Measurements from ENCODE around the gene KCNQ1OT1.

KCNQ1OT1 gene

GRCh38 chr11:2559527-2560311 is 140.1 kb downstream of the KCNQ1OT1 start:
- DNase-seq (ENCODE audit: low read depth in 3 of 3, low spot score in 1 of 3): no peak

DNA sequence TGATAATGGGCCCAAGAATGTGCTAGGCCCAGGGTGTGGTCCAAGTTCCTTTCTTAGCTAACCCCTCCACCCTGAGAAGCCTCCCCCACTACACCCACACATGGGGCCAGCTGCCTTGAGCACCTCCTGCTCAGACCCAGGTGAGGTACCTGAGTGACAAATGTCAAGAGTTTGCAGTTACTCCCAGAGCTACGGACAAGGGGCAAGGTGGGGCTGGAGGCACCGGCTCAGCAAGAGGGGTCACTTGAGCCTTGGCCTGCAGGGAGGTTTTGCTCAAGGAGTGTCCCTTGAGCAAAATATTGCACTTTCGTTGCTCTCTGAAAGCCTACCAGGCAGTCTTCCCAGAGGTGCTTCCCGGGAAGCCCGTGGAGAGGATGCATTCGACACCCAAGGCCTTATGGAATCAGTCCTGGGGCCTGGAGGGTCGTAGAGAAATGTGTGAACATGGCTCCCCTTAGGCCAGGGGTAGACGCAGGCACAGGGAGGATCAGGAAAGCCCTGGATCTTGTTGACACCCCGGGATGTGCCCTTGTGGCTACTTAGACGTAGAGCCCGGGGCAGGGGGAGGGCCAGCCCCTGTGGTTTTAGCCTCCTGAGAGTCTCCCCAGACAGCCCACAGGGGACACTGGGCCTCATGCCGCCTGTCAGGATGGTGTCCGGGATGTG is 140.8 kb downstream of the KCNQ1OT1 start:
- no peak for DNase-seq (ENCODE audit: low read depth in 3 of 3, low spot score in 1 of 3)

DNA sequence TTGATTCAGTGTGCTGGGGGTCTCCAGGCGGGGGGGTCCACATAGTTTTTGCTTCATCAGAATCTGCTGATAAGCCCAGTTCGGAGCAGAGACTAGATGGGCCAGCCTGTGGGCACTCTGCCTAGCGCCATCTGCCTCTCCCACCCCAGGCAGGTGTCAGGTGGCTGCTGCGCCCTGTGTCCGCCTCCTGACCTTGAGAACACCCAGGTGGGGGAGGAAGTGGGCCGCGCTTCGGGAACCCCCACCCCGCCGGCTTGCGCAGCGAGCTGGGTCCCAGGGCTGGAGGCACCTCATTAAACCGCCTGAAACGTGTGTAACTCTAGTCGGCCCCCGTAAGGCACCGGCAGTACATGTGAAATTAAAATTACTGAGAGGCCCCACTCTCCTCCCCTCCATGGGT is 141.4 kb downstream of the KCNQ1OT1 start:
- DNase-seq (ENCODE audit: low read depth in 3 of 3, low spot score in 1 of 3): no peak

All from stimulated activated CD4-positive, alpha-beta T cell treated with anti-CD3 and anti-CD28 coated beads, TNF-alpha, amount 100 ng/mL, for 1 hour (primary cell).